Naive B cell (primary cell): ENCODE data around the gene FUT8. TPM values are rescaled to one million over a fixed set of nuclear protein-coding genes. Genes with fewer than 3 reads are reported as not detected.
"Not testable (repeated sequence)": the region's sequence is repeated elsewhere in the genome, so short reads cannot be mapped to it uniquely, and the experiment has no call there.

ENCODE experiments used
- ATAC-seq, 2 donors: fragments of 150-1000 bp; cut with Tn5 transposase; 2 replicates each; pipeline ENCODE4 v1.10.0; 2021; ENCODE audit warnings: low read depth in 2 of 2, mild to moderate bottlenecking in 2 of 2, moderate library complexity in 2 of 2
- DNase-seq: peaks from one replicate; pipeline ENCODE4 v3.0.0; 2022
- H3K27ac Mint-ChIP-seq, 6 donors: one replicate each; pipeline ENCODE4 v1.8.0; 2020 to 2022; ENCODE audit warnings: mild to moderate bottlenecking in 6 of 6, mixed read lengths in 6 of 6, moderate library complexity in 5 of 6, inconsistent platforms in 2 of 6
- H3K27me3 Mint-ChIP-seq, 3 donors: one replicate each; pipeline ENCODE4 v1.8.0; 2021 to 2022; ENCODE audit warnings: mixed read lengths in 3 of 3, mild to moderate bottlenecking in 1 of 3
- H3K36me3 Mint-ChIP-seq, 2 donors: one replicate each; pipeline ENCODE4 v1.8.0; 2020 to 2022; ENCODE audit warnings: mixed read lengths in 2 of 2, inconsistent platforms in 1 of 2, mild to moderate bottlenecking in 1 of 2
- H3K4me1 Mint-ChIP-seq, 3 donors: one replicate each; pipeline ENCODE4 v1.8.0; 2020 to 2022; ENCODE audit warnings: mixed read lengths in 3 of 3, inconsistent platforms in 1 of 3, mild to moderate bottlenecking in 1 of 3, moderate library complexity in 1 of 3
- H3K4me3 Mint-ChIP-seq, 8 donors: one replicate each; pipeline ENCODE4 v1.8.0; 2020 to 2022; ENCODE audit warnings: mild to moderate bottlenecking in 8 of 8, mixed read lengths in 8 of 8, moderate library complexity in 8 of 8, inconsistent platforms in 2 of 8
- H3K9me3 Mint-ChIP-seq, 7 donors: one replicate each; pipeline ENCODE4 v1.8.0; 2020 to 2022; ENCODE audit warnings: mixed read lengths in 7 of 7, mild to moderate bottlenecking in 5 of 7, inconsistent platforms in 2 of 7, moderate library complexity in 1 of 7
- polyA plus RNA-seq, 6 donors: library from polyadenylated mRNA; unstranded; fragments of 300-500 nt; fragmentation: Illumina TruSeq; gene quantifications; one replicate each; pipeline ENCODE4 v1.2.3, GENCODE V29; 2021; ENCODE audit warnings: low read depth in 6 of 6

Gene FUT8
- polyA plus RNA-seq, 6 donors from 2014 or later = 5.7 to 22.8 (median 16.2) TPM

DNA sequence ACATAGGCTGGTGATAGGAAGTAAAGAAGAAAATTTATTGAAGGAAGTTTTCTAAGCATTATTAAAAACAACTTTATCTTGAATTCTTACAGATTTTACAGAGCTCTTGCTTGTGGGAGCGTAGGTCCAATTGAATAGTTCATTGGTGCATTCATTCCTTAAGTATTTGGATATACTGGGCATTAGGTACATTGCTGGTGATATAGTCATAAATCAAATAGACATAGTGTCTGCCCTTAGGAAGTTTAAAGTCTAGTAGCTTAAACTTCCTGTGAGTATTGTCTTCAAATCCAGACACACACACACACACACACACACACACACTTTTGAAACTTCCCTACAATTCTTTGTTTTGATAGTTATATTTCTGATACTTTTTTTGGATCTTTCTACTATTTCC, 226.7 kb downstream of the FUT8 start:
- ATAC-seq = no peak
- Mint-ChIP-seq H3K27me3 (no peaks in the 10 kb centered on the region), H3K27ac (peak overlapping the region in 2 of 6 donors; percentile 36 to 70), H3K36me3 (peaks cover 0 to 13% of the 10 kb centered on the region in 2 donors), H3K4me1 (peaks cover 17 to 26% (median 17%) of the 10 kb centered on the region in 3 donors), H3K9me3 (peaks cover 0 to 6% (median 0%) of the 10 kb centered on the region in 7 donors), H3K4me3 (no peak overlapping the region)
- DNase-seq = no peak

DNA sequence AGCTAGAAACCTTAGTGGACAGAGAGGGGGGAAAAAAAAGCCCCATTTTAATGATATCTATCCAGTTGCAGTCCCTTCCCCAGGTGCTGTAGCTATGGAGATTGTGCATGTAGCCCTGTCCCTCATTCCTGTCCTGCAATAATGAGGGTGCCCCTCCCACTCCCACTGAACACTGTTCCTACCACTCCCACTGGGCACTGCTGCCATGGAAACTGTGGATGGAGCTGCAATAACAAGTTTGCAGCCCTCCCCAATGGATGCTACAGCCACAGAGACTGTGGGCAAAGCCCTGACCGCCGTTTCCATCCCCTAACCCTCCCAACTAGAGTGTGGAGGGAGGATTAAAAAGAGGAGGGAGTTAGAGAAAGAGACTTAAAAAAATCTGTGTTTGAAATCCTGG, 238.3 kb downstream of the FUT8 start:
- H3K27ac Mint-ChIP-seq = no peak overlapping the region

DNA sequence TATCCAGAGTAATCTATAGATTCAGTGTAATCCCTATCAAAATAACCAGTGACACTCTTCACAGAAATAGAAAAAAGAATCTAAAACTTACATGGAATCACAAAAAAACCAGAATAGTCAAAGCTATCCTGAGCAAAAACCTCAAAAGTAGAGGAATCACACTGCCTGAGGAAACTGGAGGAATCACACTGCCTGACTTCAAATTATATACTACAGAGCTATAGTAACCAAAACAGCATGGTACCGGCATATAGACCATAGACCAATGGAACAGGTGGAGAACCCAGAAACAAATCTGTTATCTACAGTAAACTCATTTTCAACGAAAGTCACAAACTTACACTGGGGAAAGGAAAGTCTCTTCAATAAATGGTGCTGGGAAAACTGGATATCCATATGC, 244.0 kb downstream of the FUT8 start:
- no peak overlapping the region for H3K4me3 Mint-ChIP-seq
- H3K4me1 Mint-ChIP-seq = peaks cover 0 to 9% (median 0%) of the 10 kb centered on the region in 3 donors
- peaks cover 5 to 19% of the 10 kb centered on the region in 2 donors for H3K36me3 Mint-ChIP-seq
- no peak overlapping the region for H3K27ac Mint-ChIP-seq
- no peak for DNase-seq
- H3K9me3 Mint-ChIP-seq = peaks cover 0 to 10% (median 0%) of the 10 kb centered on the region in 7 donors
- ATAC-seq = no peak
- no peaks in the 10 kb centered on the region for H3K27me3 Mint-ChIP-seq

More for the DNA sequence above, 238.3 kb downstream of the FUT8 start:
- no peak for ATAC-seq
- Mint-ChIP-seq H3K36me3 (peaks cover 9 to 29% of the 10 kb centered on the region in 2 donors), H3K4me1 (peaks cover 0 to 10% (median 4%) of the 10 kb centered on the region in 3 donors), H3K27me3 (no peaks in the 10 kb centered on the region), H3K9me3 (peaks cover 0 to 4% (median 0%) of the 10 kb centered on the region in 7 donors), H3K4me3 (peak overlapping the region in 1 of 8 donors; percentile 29)
- DNase-seq = no peak

DNA sequence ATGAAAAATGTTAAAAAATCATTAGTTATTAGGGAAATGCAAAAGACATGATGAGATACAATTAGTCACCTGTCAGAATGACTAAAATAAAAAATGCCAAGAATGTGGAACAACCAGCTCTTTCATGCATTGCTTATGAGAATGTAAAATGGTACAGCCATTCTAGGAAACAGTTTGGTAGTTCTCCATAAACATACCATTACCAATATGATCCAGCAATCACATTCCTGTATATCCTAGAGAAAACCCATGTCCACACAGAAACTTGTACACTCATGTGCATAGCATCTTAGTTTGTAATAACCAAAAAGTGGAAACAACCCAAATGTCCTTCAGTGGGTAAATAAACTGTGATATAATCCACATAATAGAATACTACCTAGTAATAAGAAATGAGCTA, 245.7 kb downstream of the FUT8 start:
- ATAC-seq (no peak), DNase-seq (no peak)
- peaks cover 0 to 10% (median 0%) of the 10 kb centered on the region in 7 donors for H3K9me3 Mint-ChIP-seq
- no peaks in the 10 kb centered on the region for H3K27me3 Mint-ChIP-seq
- H3K27ac Mint-ChIP-seq = no peak overlapping the region
- H3K4me1 Mint-ChIP-seq = peaks cover 0 to 4% (median 0%) of the 10 kb centered on the region in 3 donors
- H3K4me3 Mint-ChIP-seq = no peak overlapping the region
- H3K36me3 Mint-ChIP-seq = peaks cover 0 to 5% of the 10 kb centered on the region in 2 donors

DNA sequence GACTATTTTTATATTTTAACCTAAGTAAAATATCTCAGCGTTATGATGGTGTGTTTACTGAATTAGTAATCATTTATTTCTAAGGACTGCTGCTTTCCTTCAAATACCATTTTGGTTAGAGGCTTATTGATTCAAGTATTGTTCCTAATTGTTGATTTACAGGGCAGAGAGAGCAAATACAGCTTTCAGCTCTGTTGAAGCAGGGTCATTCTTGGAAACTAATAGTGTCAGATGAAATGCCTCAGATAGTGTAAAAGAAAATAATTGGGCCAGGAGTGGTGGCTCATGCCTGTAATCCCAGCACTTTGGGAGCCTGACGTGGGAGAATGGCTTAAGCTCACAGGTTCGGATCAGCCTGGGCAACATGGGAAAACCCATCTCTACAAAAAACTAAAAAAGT, 249.3 kb downstream of the FUT8 start:
- H3K9me3 Mint-ChIP-seq = no peaks in the 10 kb centered on the region
- H3K4me1 Mint-ChIP-seq = peaks cover 0 to 16% (median 4%) of the 10 kb centered on the region in 3 donors
- DNase-seq (no peak), ATAC-seq (no peak)
- H3K4me3 Mint-ChIP-seq = no peak overlapping the region
- H3K36me3 Mint-ChIP-seq = no peaks in the 10 kb centered on the region
- H3K27me3 Mint-ChIP-seq = no peaks in the 10 kb centered on the region
- peak overlapping the region in 2 of 6 donors; percentile 8 to 60 for H3K27ac Mint-ChIP-seq

DNA sequence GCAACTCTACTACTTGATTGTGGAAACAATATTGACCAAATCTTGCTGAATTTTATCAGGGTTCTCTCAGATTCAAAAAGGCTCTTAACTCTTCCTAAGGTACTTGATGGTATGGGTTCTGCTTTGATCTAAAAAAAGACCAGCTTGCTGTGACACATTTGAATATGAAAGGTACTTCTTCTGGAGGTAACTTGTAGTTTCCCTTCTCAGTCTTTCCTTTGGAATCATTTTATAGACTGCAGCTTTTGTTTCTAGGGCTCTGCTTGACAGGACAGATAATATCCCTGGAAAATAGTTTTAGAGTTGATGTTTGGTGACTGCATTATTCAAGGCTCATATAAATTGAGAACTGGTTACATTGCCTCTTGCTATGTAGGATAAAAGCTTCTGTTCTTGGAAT, 251.9 kb downstream of the FUT8 start:
- H3K9me3 Mint-ChIP-seq = no peaks in the 10 kb centered on the region
- peak overlapping the region in 3 of 6 donors; percentile 70 to 81 (median 71) for H3K27ac Mint-ChIP-seq
- no peak for DNase-seq
- H3K4me3 Mint-ChIP-seq = no peak overlapping the region
- no peak for ATAC-seq
- no peaks in the 10 kb centered on the region for H3K27me3 Mint-ChIP-seq
- peaks cover 0 to 16% (median 4%) of the 10 kb centered on the region in 3 donors for H3K4me1 Mint-ChIP-seq
- no peaks in the 10 kb centered on the region for H3K36me3 Mint-ChIP-seq

DNA sequence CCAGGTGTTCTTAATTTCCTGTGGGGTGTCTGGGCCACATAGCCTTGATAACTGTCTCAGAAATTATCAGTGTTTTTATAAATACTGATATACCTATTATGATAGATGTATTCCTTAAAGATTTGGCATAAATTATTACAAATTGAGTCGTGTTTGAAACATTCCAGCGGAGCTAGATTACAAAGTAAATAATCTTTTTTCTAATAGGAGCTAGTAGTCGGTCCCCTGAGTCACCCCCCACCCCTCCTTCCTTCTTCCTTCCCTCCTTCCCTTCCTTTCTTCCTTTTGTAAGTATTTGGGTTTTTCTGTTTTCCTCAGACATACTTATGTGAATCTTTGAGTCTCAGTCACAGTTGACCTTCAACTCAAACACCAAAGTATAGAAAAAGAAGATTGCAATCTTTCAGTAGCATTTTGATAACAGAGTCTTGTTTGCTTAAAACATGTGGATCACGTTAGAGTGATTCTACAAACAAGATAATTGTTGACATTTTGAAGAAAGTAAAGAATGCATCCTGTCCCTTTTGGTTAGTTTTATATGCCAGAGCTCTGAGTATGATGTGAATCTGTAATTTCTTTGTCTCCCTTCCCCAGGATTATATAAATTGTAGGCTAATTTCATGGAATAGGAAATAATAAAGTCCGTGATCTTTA, 264.0 kb downstream of the FUT8 start:
- H3K4me1 Mint-ChIP-seq = peaks cover 0 to 18% (median 0%) of the 10 kb centered on the region in 3 donors
- H3K9me3 Mint-ChIP-seq = no peaks in the 10 kb centered on the region
- no peaks in the 10 kb centered on the region for H3K27me3 Mint-ChIP-seq
- peak overlapping the region in 1 of 6 donors; percentile 15 for H3K27ac Mint-ChIP-seq
- no peak overlapping the region for H3K4me3 Mint-ChIP-seq
- no peak for DNase-seq
- H3K36me3 Mint-ChIP-seq = peaks cover 0 to 9% of the 10 kb centered on the region in 2 donors
- ATAC-seq = no peak

DNA sequence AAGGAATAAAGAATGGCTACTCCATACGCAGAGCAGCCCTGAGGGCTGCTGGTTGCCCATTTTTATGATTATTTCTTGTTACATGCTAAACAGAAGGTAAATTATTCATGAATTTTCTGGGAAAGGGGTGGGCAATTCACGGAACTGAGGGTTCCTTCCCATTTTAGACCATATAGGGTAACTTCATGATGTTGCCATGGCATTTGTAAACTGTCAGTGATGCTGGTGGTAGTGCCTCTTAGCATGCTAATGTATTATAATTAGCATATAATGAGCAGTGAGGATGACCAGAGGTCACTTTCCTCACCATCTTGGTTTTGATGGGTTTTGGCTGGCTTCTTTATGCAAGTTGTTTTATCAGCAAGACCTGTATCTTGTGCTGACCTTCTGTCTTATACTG, 273.0 kb downstream of the FUT8 start:
- DNase-seq = no peak
- H3K4me3 Mint-ChIP-seq = no peak overlapping the region

DNA sequence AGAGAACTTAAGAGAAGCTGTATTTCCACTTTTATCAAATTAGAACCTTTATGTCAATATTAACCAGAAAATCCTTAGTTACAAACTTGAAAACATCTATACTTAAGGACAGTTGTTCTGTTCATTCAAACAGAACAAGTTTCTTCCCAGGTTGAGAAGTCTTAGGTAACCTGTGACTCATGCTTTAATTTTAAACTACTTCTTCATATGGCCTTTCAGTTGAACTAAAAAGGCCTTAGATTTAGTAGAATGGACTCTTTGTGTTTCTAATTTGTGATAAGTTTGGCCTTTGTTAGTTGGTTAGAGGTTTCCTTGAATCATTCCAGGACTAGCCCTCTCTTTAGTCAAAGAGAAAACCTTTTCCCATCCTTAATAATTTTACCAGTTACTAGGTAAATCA, 274.2 kb downstream of the FUT8 start:
- no peak for ATAC-seq
- peaks cover 0 to 3% (median 2%) of the 10 kb centered on the region in 3 donors for H3K4me1 Mint-ChIP-seq

More for the DNA sequence above, 273.0 kb downstream of the FUT8 start:
- no peaks in the 10 kb centered on the region for H3K27me3 Mint-ChIP-seq
- H3K36me3 Mint-ChIP-seq = peaks cover 9 to 13% of the 10 kb centered on the region in 2 donors
- H3K27ac Mint-ChIP-seq = no peak overlapping the region
- H3K4me1 Mint-ChIP-seq = peaks cover 2 to 6% (median 3%) of the 10 kb centered on the region in 3 donors
- no peak for ATAC-seq
- H3K9me3 Mint-ChIP-seq = peaks cover 0 to 6% (median 2%) of the 10 kb centered on the region in 7 donors

DNA sequence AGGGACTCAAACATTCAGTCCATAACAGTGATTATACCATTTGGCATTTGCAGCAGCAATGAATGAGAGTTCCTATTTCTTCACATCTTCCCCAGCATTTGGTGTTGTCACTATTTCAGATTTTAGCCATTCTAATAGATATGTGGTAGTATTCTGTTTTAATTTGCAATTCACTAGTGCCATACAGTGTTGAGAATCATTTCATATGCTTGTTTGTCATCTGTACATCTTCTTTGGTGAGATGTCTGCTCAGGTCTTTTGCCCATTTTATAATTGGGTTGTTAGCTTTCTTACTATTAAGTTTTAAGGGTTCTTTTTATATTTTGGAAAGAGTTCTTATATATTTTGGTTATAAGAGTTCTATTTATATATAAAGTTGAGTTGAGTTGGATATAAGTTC, 276.5 kb downstream of the FUT8 start:
- no peak for ATAC-seq
- H3K27me3 Mint-ChIP-seq = no peaks in the 10 kb centered on the region
- no peak overlapping the region for H3K27ac Mint-ChIP-seq
- peaks cover 0 to 3% (median 2%) of the 10 kb centered on the region in 3 donors for H3K4me1 Mint-ChIP-seq
- H3K4me3 Mint-ChIP-seq = no peak overlapping the region
- peaks cover 0 to 12% (median 4%) of the 10 kb centered on the region in 7 donors for H3K9me3 Mint-ChIP-seq
- DNase-seq = no peak
- H3K36me3 Mint-ChIP-seq = peaks cover 9 to 16% of the 10 kb centered on the region in 2 donors

More for the DNA sequence above, 274.2 kb downstream of the FUT8 start:
- Mint-ChIP-seq H3K27me3 (no peaks in the 10 kb centered on the region), H3K4me3 (no peak overlapping the region), H3K27ac (no peak overlapping the region), H3K9me3 (peaks cover 0 to 6% (median 2%) of the 10 kb centered on the region in 7 donors), H3K36me3 (peaks cover 9 to 13% of the 10 kb centered on the region in 2 donors)
- DNase-seq = no peak

DNA sequence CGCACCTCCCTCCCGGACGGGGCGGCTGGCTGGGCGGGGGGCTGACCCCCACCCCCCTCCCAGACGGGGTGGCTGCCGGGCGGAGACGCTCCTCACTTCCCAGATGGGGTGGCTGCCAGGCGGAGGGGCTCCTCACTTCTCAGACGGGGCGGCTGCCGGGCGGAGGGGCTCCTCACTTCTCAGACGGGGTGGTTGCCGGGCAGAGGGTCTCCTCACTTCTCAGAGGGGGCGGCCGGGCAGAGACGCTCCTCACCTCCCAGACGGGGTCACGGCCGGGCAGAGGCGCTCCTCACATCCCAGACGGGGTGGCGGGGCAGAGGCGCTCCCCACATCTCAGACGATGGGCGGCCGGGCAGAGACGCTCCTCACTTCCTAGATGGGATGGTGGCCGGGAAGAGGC, 280.0 kb downstream of the FUT8 start:
- not testable (repeated sequence) for H3K27ac Mint-ChIP-seq, H3K27me3 Mint-ChIP-seq, DNase-seq, ATAC-seq, H3K4me3 Mint-ChIP-seq
- peaks cover 0 to 16% (median 2%) of the 10 kb centered on the region in 3 donors for H3K4me1 Mint-ChIP-seq
- peaks cover 0 to 15% (median 4%) of the 10 kb centered on the region in 7 donors for H3K9me3 Mint-ChIP-seq
- H3K36me3 Mint-ChIP-seq = peaks cover 9 to 17% of the 10 kb centered on the region in 2 donors

DNA sequence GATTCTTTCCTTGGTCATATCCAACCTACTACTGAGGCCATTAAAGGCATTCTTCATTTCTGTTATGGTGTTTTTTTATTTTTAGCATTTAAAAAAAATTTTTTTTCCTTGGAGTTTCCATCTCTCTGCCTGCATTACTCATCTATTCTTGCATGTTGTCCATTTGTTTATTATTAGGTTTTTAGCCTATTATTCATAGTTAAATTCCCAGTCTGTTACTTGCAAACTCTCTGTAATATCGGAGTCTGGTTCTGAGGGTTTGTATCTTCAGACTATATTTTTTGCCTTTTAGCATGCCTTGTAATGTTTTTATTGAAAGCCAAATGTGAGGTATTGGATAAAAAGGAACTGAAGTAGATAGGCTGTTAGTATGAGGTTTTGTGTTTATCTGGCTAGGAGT, 284.3 kb downstream of the FUT8 start:
- Mint-ChIP-seq H3K9me3 (peaks cover 0 to 9% (median under 1%) of the 10 kb centered on the region in 7 donors), H3K4me3 (no peak overlapping the region), H3K4me1 (peaks cover 2 to 16% (median 3%) of the 10 kb centered on the region in 3 donors), H3K27me3 (no peaks in the 10 kb centered on the region), H3K36me3 (peaks cover 0 to 4% of the 10 kb centered on the region in 2 donors), H3K27ac (peak overlapping the region in 2 of 6 donors; percentile 15 to 67)
- no peak for DNase-seq
- ATAC-seq = no peak

DNA sequence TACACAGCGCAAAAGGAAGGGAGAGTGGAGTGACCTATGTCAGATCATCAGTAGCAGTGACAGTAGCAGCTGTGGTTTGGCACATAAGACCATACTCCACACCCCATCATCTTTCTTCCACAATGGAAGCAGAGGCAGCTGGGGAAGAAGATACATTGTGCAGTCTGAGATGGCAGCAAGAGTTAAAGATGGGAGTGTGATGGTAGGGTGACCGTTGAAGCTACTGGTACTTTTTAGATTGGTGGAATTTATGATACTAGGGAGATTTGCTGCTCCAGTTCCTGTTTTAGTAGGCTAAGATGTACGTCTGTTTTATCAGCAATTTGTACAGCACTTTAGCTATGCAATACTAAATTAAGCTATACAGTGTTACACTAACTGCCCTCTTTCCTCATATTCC, 291.0 kb downstream of the FUT8 start:
- Mint-ChIP-seq H3K4me1 (peaks cover 0 to 3% (median 0%) of the 10 kb centered on the region in 3 donors), H3K36me3 (peaks cover 14 to 21% of the 10 kb centered on the region in 2 donors), H3K9me3 (peaks cover 0 to 5% (median 4%) of the 10 kb centered on the region in 7 donors), H3K27me3 (no peaks in the 10 kb centered on the region), H3K27ac (no peak overlapping the region), H3K4me3 (no peak overlapping the region)
- DNase-seq (no peak), ATAC-seq (no peak)

DNA sequence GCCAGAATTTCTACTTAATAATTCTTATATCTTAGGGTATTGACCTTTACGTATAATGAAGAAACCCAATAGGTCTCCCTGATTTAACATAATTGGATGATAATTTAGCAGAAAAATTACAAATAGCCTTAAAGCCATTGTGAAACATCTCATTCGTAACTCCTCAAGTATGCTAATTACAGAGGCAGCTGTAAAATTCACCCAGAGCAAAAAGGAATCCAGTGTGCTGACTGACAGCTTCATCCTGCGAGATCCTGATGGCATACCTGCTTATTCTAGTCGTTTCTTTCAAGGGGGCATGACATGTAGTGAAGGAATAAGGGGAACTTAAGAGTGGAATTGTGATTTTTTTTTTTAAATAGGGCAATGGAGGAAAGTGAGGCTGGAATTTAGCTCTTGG, 291.5 kb downstream of the FUT8 start:
- peaks cover 0 to 5% (median 4%) of the 10 kb centered on the region in 7 donors for H3K9me3 Mint-ChIP-seq
- H3K27me3 Mint-ChIP-seq = no peaks in the 10 kb centered on the region
- H3K4me1 Mint-ChIP-seq = peaks cover 0 to 3% (median 0%) of the 10 kb centered on the region in 3 donors
- ATAC-seq (no peak), DNase-seq (no peak)
- H3K36me3 Mint-ChIP-seq = peaks cover 14 to 23% of the 10 kb centered on the region in 2 donors
- H3K4me3 Mint-ChIP-seq = no peak overlapping the region
- H3K27ac Mint-ChIP-seq = no peak overlapping the region
